GM12875 (cell line): ENCODE results near the gene KCTD2.
"Not testable (repeated sequence)": the region's sequence is repeated elsewhere in the genome, so short reads cannot be mapped to it uniquely, and the experiment has no call there.

Experiments used
- H3K4me3 ChIP-seq: one replicate; pipeline ENCODE4 v1.5.1; 2011; ENCODE audit warnings: low read depth, low read length, control low read depth
- CTCF ChIP-seq: IDR thresholded peaks from 2 replicates; pipeline ENCODE4 v1.5.1; 2011; ENCODE audit warnings: low read depth, mild to moderate bottlenecking, control low read depth, inconsistent platforms, low read length, moderate library complexity, borderline replicate concordance; ENCODE audit not compliant: insufficient read depth

The KCTD2 gene

GRCh38 chr17:75033346-75034235 is 13.4 kb upstream of the KCTD2 start:
- TF ChIP-seq CTCF, result no peak

GRCh38 chr17:75034236-75034908 is 12.7 kb upstream of the KCTD2 start:
- TF ChIP-seq CTCF, result no peak
- peak overlapping the region; percentile 69 for H3K4me3 ChIP-seq

More at GRCh38 chr17:75033346-75034235, 13.4 kb upstream of the KCTD2 start:
- H3K4me3 ChIP-seq, result peak overlapping the region; percentile 69

- H3K4me3 ChIP-seq, result no peak overlapping the region
- TF ChIP-seq CTCF, result no peak
Measured at GRCh38 chr17:75036643-75037268, 10.3 kb upstream of the KCTD2 start.

GRCh38 chr17:75039238-75039637 is 7.8 kb upstream of the KCTD2 start:
- no peak for TF ChIP-seq CTCF
- no peak overlapping the region for H3K4me3 ChIP-seq

GRCh38 chr17:75041656-75042280 is 5.3 kb upstream of the KCTD2 start:
- no peak overlapping the region for H3K4me3 ChIP-seq

GRCh38 chr17:75043789-75044188 is 3.2 kb upstream of the KCTD2 start:
- H3K4me3 ChIP-seq, result not testable (repeated sequence)

More at GRCh38 chr17:75041656-75042280, 5.3 kb upstream of the KCTD2 start:
- TF ChIP-seq CTCF, result no peak

- H3K4me3 ChIP-seq, result no peak overlapping the region
- TF ChIP-seq CTCF, result no peak
Measured at GRCh38 chr17:75044716-75045115, 2.3 kb upstream of the KCTD2 start.

GRCh38 chr17:75045946-75046406 is 1.0 kb upstream of the KCTD2 start:
- peak overlapping the region; percentile 99 for H3K4me3 ChIP-seq
